ENCODE results near the gene N4BP2L2.

N4BP2L2 gene

GRCh38 chr13:32504263-32504662 is 34.3 kb downstream of the N4BP2L2 start:
- H3K4me3 ChIP-seq (replicated peaks in 1 of 2; ENCODE audit: low read depth in 2 of 2, low read length in 2 of 2) = no peak overlapping the region
- TF ChIP-seq, protein P1, sequence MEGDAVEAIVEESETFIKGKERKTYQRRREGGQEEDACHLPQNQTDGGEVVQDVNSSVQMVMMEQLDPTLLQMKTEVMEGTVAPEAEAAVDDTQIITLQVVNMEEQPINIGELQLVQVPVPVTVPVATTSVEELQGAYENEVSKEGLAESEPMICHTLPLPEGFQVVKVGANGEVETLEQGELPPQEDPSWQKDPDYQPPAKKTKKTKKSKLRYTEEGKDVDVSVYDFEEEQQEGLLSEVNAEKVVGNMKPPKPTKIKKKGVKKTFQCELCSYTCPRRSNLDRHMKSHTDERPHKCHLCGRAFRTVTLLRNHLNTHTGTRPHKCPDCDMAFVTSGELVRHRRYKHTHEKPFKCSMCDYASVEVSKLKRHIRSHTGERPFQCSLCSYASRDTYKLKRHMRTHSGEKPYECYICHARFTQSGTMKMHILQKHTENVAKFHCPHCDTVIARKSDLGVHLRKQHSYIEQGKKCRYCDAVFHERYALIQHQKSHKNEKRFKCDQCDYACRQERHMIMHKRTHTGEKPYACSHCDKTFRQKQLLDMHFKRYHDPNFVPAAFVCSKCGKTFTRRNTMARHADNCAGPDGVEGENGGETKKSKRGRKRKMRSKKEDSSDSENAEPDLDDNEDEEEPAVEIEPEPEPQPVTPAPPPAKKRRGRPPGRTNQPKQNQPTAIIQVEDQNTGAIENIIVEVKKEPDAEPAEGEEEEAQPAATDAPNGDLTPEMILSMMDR (IDR thresholded peaks at IDR 0.05; ENCODE audit: low read depth, low read length) = no peak

DNA sequence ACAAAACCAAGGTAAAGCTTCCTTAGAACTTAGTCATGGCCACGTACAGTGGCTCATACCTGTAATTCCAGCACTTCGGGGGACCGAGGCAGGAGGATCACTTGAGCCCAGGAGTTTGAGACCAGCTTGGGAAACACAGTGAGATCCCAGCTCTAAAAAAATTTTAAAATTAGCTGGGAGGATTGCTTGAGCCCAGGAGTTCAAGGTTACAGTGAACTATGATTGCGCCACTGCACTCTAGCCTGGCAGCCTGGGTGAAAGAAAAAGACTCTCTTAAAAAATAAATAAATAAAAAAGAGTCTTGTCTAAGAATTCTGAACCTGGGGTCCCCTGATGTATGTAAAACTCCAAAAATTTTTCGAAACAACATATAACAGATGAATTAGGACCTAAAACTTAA is 34.9 kb downstream of the N4BP2L2 start:
- H3K4me3 ChIP-seq (replicated peaks in 1 of 2; ENCODE audit: low read depth in 2 of 2, low read length in 2 of 2) = no peak overlapping the region
- peak in 1 of 2 donors; percentile 5 for DNase-seq (ENCODE audit: low read depth in 2 of 2)
- TF ChIP-seq, protein P1 (IDR thresholded peaks at IDR 0.05; ENCODE audit: low read depth, low read length) = no peak

More at GRCh38 chr13:32504263-32504662, 34.3 kb downstream of the N4BP2L2 start:
- DNase-seq (ENCODE audit: low read depth in 2 of 2) = no peak

DNA sequence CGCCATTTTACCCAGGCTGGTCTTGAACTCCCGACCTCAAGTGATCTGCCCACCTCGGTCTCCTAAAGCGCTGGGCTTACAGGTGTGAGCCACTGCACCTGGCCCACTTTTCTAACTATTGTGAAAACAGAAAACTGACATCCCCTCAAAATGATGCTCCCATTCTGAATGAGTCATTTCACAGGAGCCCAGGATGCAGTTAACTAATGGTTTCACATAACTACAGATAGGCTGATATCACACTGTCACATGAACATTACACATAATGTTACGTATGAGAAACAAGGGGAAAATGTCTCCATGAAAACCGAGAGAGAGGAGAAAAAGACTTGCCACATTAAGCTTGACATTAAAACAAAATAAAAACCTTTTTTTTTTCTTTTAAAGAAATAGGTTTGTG is 37.5 kb downstream of the N4BP2L2 start:
- no peak overlapping the region for H3K4me3 ChIP-seq (replicated peaks in 1 of 2; ENCODE audit: low read depth in 2 of 2, low read length in 2 of 2)
- TF ChIP-seq, protein P1 (IDR thresholded peaks at IDR 0.05; ENCODE audit: low read depth, low read length) = no peak
- no peak for DNase-seq (ENCODE audit: low read depth in 2 of 2)

GRCh38 chr13:32499538-32500210 is 38.9 kb downstream of the N4BP2L2 start:
- no peak overlapping the region for H3K4me3 ChIP-seq (replicated peaks in 1 of 2; ENCODE audit: low read depth in 2 of 2, low read length in 2 of 2)
- TF ChIP-seq, protein P1 (IDR thresholded peaks at IDR 0.05; ENCODE audit: low read depth, low read length) = no peak
- DNase-seq (ENCODE audit: low read depth in 2 of 2) = no peak

GRCh38 chr13:32497589-32497988 is 41.0 kb downstream of the N4BP2L2 start:
- TF ChIP-seq, protein P1 (IDR thresholded peaks at IDR 0.05; ENCODE audit: low read depth, low read length) = no peak
- no peak for DNase-seq (ENCODE audit: low read depth in 2 of 2)
- H3K4me3 ChIP-seq (replicated peaks in 1 of 2; ENCODE audit: low read depth in 2 of 2, low read length in 2 of 2) = no peak overlapping the region

- TF ChIP-seq, protein P1 (IDR thresholded peaks at IDR 0.05; ENCODE audit: low read depth, low read length) = no peak
- H3K4me3 ChIP-seq (replicated peaks in 1 of 2; ENCODE audit: low read depth in 2 of 2, low read length in 2 of 2) = no peak overlapping the region
- peak in 1 of 2 donors; percentile 17 for DNase-seq (ENCODE audit: low read depth in 2 of 2)
These were observed 41.9 kb downstream of the N4BP2L2 start for GRCh38 chr13:32496599-32497160.

Measured in cardiac fibroblast (primary cell).